Esophagus squamous epithelium (tissue), 5 donors: ENCODE measurements around the gene GRIN2C. TPM values are rescaled to one million over a fixed set of nuclear protein-coding genes. Genes with fewer than 3 reads are reported as not detected.
A peak's percentile ranks its signal among the peaks of the same experiment; 100 is the strongest.

Experiments used
- DNase-seq: peaks from one replicate; lab custom pipeline; 2025; lab: John Stamatoyannopoulos, UW
- H3K27ac ChIP-seq, 4 donors: fragments of 200-600 bp; sonication (generic); one replicate each; pipeline ENCODE4 v1.5.1; 2016 to 2019; ENCODE audit warnings: mild to moderate bottlenecking in 1 of 4
- H3K27me3 ChIP-seq, 4 donors: fragments of 200-600 bp; sonication (generic); 1 replicate in 3 of 4; 2 replicates in 1 of 4; pipeline versions ENCODE4 v1.5.1 to v1.6.0; 2017 to 2021; ENCODE audit warnings: antibody characterized with exemption in 1 of 4
- H3K36me3 ChIP-seq, 3 donors: fragments of 200-600 bp; sonication (generic); one replicate each; pipeline ENCODE4 v1.5.1; 2016 to 2019
- H3K4me1 ChIP-seq, 3 donors: fragments of 200-600 bp; sonication (generic); one replicate each; pipeline ENCODE4 v1.5.1; 2017 to 2019
- H3K4me3 ChIP-seq, 4 donors: fragments of 200-600 bp; sonication (generic); 1 replicate in 3 of 4; 2 replicates in 1 of 4; pipeline ENCODE4 v1.5.1; 2016 to 2019; ENCODE audit warnings: mild to moderate bottlenecking in 2 of 4, moderate library complexity in 1 of 4
- H3K9me3 ChIP-seq, 3 donors: fragments of 200-600 bp; sonication (generic); one replicate each; pipeline ENCODE4 v1.5.1; 2016 to 2019
- POLR2A ChIP-seq, 4 donors: fragments of 450-650 bp; IDR thresholded peaks; one replicate each; pipeline ENCODE4 v1.6.1; 2017; ENCODE audit warnings: antibody characterized with exemption in 4 of 4, mild to moderate bottlenecking in 4 of 4, moderate library complexity in 3 of 4
- WGBS, 2 donors: methylation state at CpG; one replicate each; pipeline ENCODE4 v1.1.5; 2018; 5-methylcytosine and 5-hydroxymethylcytosine counted together
- intact Hi-C: fragments of 100-400 bp; cut with DNase I; formaldehyde crosslinking; loops from one replicate; pipeline ENCODE4 v1.15.0; 2022
- total RNA-seq, 4 donors: library from RNA; depleted of rRNA; stranded (reverse); fragments of >200 nt; gene quantifications; one replicate each; pipeline ENCODE4 v1.1.0, GENCODE V29; 2016
- TF ChIP-seq, protein P1 (sequence below), 6 experiments: fragments of 450-650 bp in 4 of 6; fragments of 200-600 bp in 2 of 6; sonication (generic) in 2 of 6; IDR thresholded peaks; one replicate each; pipeline ENCODE4 v1.5.1; 2016 to 2019; ENCODE audit warnings: antibody characterized with exemption in 6 of 6, mild to moderate bottlenecking in 4 of 6, moderate library complexity in 4 of 6
- donor health status: DM: yes; HTN: yes; CAD: no.

GRIN2C gene
- total RNA-seq, 4 donors from 2014 or later: 0.13 to 4.6 (median 0.19) TPM; not detected in 1

DNA sequence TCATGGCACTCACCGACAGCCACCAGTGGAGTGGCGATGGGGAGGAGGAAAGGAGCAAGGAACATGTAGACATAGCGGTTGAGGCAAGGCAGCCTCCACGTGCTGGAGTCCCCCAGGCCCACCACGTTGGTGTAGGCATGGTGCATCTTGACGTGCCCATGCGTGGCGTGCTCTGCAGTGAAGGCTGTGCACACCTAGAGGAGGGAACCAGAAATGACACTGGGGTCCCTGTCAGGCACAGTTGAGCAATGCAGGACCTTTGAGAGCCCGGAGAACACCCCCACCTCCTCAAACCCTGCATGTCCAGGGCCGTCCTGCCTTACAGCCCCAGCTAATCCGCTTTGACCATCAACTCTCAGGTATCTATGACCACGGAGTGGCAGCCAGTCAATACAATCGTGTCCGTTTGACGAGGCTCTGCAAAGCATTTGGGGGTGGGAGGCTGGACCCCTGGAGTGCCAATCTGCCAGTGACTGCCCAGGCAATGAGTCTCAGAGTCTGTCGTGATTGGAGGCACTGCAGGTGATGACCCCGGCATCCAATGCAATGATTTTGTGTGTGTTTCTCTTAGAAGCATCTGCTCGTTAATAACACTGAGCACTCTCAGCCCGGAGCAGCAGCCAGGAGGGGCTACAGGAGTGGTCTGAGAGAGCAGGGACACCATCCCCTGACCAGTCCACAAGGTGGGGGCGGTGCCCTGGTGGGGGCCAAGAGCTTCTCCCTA is 23.0 kb upstream of the GRIN2C start:
- H3K4me1 ChIP-seq: peaks cover 4 to 12% (median 8%) of the 10 kb centered on the region in 3 donors
- 73 to 79% methylated on average over 10 to 12 of the region's 20 CpGs for WGBS, 2 donors
- H3K4me3 ChIP-seq: no peak overlapping the region
- H3K36me3 ChIP-seq: no peaks in the 10 kb centered on the region
- TF ChIP-seq POLR2A (IDR thresholded peaks at IDR 0.05): no peak
- TF ChIP-seq, protein P1, sequence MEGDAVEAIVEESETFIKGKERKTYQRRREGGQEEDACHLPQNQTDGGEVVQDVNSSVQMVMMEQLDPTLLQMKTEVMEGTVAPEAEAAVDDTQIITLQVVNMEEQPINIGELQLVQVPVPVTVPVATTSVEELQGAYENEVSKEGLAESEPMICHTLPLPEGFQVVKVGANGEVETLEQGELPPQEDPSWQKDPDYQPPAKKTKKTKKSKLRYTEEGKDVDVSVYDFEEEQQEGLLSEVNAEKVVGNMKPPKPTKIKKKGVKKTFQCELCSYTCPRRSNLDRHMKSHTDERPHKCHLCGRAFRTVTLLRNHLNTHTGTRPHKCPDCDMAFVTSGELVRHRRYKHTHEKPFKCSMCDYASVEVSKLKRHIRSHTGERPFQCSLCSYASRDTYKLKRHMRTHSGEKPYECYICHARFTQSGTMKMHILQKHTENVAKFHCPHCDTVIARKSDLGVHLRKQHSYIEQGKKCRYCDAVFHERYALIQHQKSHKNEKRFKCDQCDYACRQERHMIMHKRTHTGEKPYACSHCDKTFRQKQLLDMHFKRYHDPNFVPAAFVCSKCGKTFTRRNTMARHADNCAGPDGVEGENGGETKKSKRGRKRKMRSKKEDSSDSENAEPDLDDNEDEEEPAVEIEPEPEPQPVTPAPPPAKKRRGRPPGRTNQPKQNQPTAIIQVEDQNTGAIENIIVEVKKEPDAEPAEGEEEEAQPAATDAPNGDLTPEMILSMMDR (IDR thresholded peaks at IDR 0.05): no peak
- no peak overlapping the region for H3K27ac ChIP-seq
- H3K27me3 ChIP-seq: peaks cover 0 to 28% (median 0%) of the 10 kb centered on the region in 4 donors
- H3K9me3 ChIP-seq: no peaks in the 10 kb centered on the region
- intact Hi-C loops: no loop called here
- no peak for DNase-seq

GRCh38 chr17:74881073-74881472 is 21.4 kb upstream of the GRIN2C start:
- TF ChIP-seq POLR2A (IDR thresholded peaks at IDR 0.05): no peak
- TF ChIP-seq, protein P1 (IDR thresholded peaks at IDR 0.05): no peak
- peaks cover 7 to 19% (median 8%) of the 10 kb centered on the region in 3 donors for H3K4me1 ChIP-seq
- DNase-seq: no peak
- intact Hi-C loops: no loop called here
- WGBS, 2 donors: 70 to 80% methylated on average over 2 to 9 of the region's 11 CpGs
- H3K4me3 ChIP-seq: no peak overlapping the region
- no peaks in the 10 kb centered on the region for H3K36me3 ChIP-seq
- H3K27me3 ChIP-seq: peaks cover 0 to 22% (median 0%) of the 10 kb centered on the region in 4 donors
- H3K27ac ChIP-seq: no peak overlapping the region
- H3K9me3 ChIP-seq: no peaks in the 10 kb centered on the region

- Histone ChIP-seq H3K36me3 (no peaks in the 10 kb centered on the region), H3K27me3 (peaks cover 0 to 22% (median 0%) of the 10 kb centered on the region in 4 donors), H3K9me3 (no peaks in the 10 kb centered on the region), H3K27ac (no peak overlapping the region), H3K4me1 (peaks cover 7 to 19% (median 8%) of the 10 kb centered on the region in 3 donors), H3K4me3 (no peak overlapping the region)
- 79 to 85% methylated on average over 4 to 8 of the region's 16 CpGs for WGBS, 2 donors
- DNase-seq: no peak
- intact Hi-C loops: no loop called here
- TF ChIP-seq POLR2A (IDR thresholded peaks at IDR 0.05): no peak
- TF ChIP-seq, protein P1 (IDR thresholded peaks at IDR 0.05): no peak
These were observed 19.6 kb upstream of the GRIN2C start for GRCh38 chr17:74879308-74879707.

GRCh38 chr17:74878658-74879057 is 19.0 kb upstream of the GRIN2C start:
- H3K4me1 ChIP-seq: peaks cover 7 to 25% (median 12%) of the 10 kb centered on the region in 3 donors
- 55 to 57% methylated on average over 1 to 2 of the region's 2 CpGs for WGBS, 2 donors
- H3K27ac ChIP-seq: peak overlapping the region in 2 of 4 donors; percentile 29 to 43
- no peak for DNase-seq
- no peak overlapping the region for H3K4me3 ChIP-seq
- intact Hi-C loops: no loop called here
- no peaks in the 10 kb centered on the region for H3K9me3 ChIP-seq
- TF ChIP-seq, protein P1 (IDR thresholded peaks at IDR 0.05): no peak
- no peak for TF ChIP-seq POLR2A (IDR thresholded peaks at IDR 0.05)
- H3K36me3 ChIP-seq: no peaks in the 10 kb centered on the region
- peaks cover 0 to 22% (median 0%) of the 10 kb centered on the region in 4 donors for H3K27me3 ChIP-seq
